ENCODE measurements around the gene SYT12.
A peak's percentile ranks its signal among the peaks of the same experiment; 100 is the strongest.

Gene SYT12

GRCh38 chr11:67090717-67091116, 67.8 kb downstream of the SYT12 start:
- no peak overlapping the region for H2AFZ ChIP-seq (ENCODE audit: low read length)
- H3K9me3 ChIP-seq (replicated peaks; ENCODE audit: insufficient read depth, low read length), result no peaks in the 10 kb centered on the region
- H4K20me1 ChIP-seq (ENCODE audit: insufficient read depth, low read length), result no peaks in the 10 kb centered on the region
- DNase-seq, result no peak
- H3K27me3 ChIP-seq (replicated peaks; ENCODE audit: insufficient read depth, low read length), result no peaks in the 10 kb centered on the region
- H3K4me1 ChIP-seq (ENCODE audit: low read length), result peaks cover 9% of the 10 kb centered on the region
- no peaks in the 10 kb centered on the region for H3K36me3 ChIP-seq (replicated peaks; ENCODE audit: insufficient read depth, low read length)
- no peak overlapping the region for H3K27ac ChIP-seq (ENCODE audit: low read length)
- H3K4me2 ChIP-seq (ENCODE audit: low read depth, low read length), result no peak overlapping the region
- TF ChIP-seq EZH2 (optimal IDR thresholded peaks at IDR 0.05; ENCODE audit: low read depth, low read length) (no peak), EZH2phosphoT487 (IDR thresholded peaks at IDR 0.05; ENCODE audit: low read length) (no peak), CTCF (IDR thresholded peaks at IDR 0.05; ENCODE audit: low read length) (no peak)
- no peaks in the 10 kb centered on the region for H3F3A ChIP-seq (ENCODE audit: insufficient read depth, low read length)
- no peaks in the 10 kb centered on the region for H3K9me2 ChIP-seq (replicated peaks; ENCODE audit: insufficient read depth, low read length)
- no peak overlapping the region for H3K9ac ChIP-seq (ENCODE audit: low read length)
- no peak overlapping the region for H3K4me3 ChIP-seq (ENCODE audit: low read length)
- H3K79me2 ChIP-seq (ENCODE audit: low read length), result no peaks in the 10 kb centered on the region

- Histone ChIP-seq H3K9ac (ENCODE audit: low read length) (peak overlapping the region; percentile 20; the same call in 1 of the 2 replicates), H3K36me3 (replicated peaks; ENCODE audit: insufficient read depth, low read length) (no peaks in the 10 kb centered on the region), H2AFZ (ENCODE audit: low read length) (peak overlapping the region; percentile 43), H3K79me2 (ENCODE audit: low read length) (no peaks in the 10 kb centered on the region), H3F3A (ENCODE audit: insufficient read depth, low read length) (peaks cover 6% of the 10 kb centered on the region), H3K4me1 (ENCODE audit: low read length) (peaks cover 15% of the 10 kb centered on the region), H3K27ac (ENCODE audit: low read length) (peak overlapping the region; percentile 45; the same call in 1 of the 2 replicates), H4K20me1 (ENCODE audit: insufficient read depth, low read length) (no peaks in the 10 kb centered on the region), H3K27me3 (replicated peaks; ENCODE audit: insufficient read depth, low read length) (no peaks in the 10 kb centered on the region), H3K9me3 (replicated peaks; ENCODE audit: insufficient read depth, low read length) (no peaks in the 10 kb centered on the region), H3K9me2 (replicated peaks; ENCODE audit: insufficient read depth, low read length) (no peaks in the 10 kb centered on the region), H3K4me2 (ENCODE audit: low read depth, low read length) (peak overlapping the region; percentile 81), H3K4me3 (ENCODE audit: low read length) (peak overlapping the region; percentile 32; the same call in 1 of the 2 replicates)
- TF ChIP-seq EZH2 (optimal IDR thresholded peaks at IDR 0.05; ENCODE audit: low read depth, low read length), result no peak
- no peak for DNase-seq
Observed at GRCh38 chr11:67095214-67095507, 72.2 kb downstream of the SYT12 start.

GRCh38 chr11:67098799-67099429, 76.0 kb downstream of the SYT12 start:
- Histone ChIP-seq H3K4me3 (ENCODE audit: low read length) (no peak overlapping the region), H4K20me1 (ENCODE audit: insufficient read depth, low read length) (no peaks in the 10 kb centered on the region), H3K9me3 (replicated peaks; ENCODE audit: insufficient read depth, low read length) (no peaks in the 10 kb centered on the region), H3K9ac (ENCODE audit: low read length) (no peak overlapping the region), H2AFZ (ENCODE audit: low read length) (no peak overlapping the region), H3K27ac (ENCODE audit: low read length) (no peak overlapping the region), H3K4me1 (ENCODE audit: low read length) (peaks cover 19% of the 10 kb centered on the region), H3K27me3 (replicated peaks; ENCODE audit: insufficient read depth, low read length) (no peaks in the 10 kb centered on the region), H3K79me2 (ENCODE audit: low read length) (no peaks in the 10 kb centered on the region), H3K36me3 (replicated peaks; ENCODE audit: insufficient read depth, low read length) (no peaks in the 10 kb centered on the region), H3K9me2 (replicated peaks; ENCODE audit: insufficient read depth, low read length) (no peaks in the 10 kb centered on the region), H3F3A (ENCODE audit: insufficient read depth, low read length) (peaks cover 12% of the 10 kb centered on the region), H3K4me2 (ENCODE audit: low read depth, low read length) (no peak overlapping the region)
- DNase-seq, result no peak
- no peak for TF ChIP-seq EZH2 (optimal IDR thresholded peaks at IDR 0.05; ENCODE audit: low read depth, low read length)
- TF ChIP-seq CTCF (IDR thresholded peaks at IDR 0.05; ENCODE audit: low read length), result no peak
- no peak for TF ChIP-seq EZH2phosphoT487 (IDR thresholded peaks at IDR 0.05; ENCODE audit: low read length)

GRCh38 chr11:67099831-67100324, 76.9 kb downstream of the SYT12 start:
- H3K27ac ChIP-seq (ENCODE audit: low read length), result peak overlapping the region; percentile 57; the same call in 1 of the 2 replicates
- no peaks in the 10 kb centered on the region for H3K79me2 ChIP-seq (ENCODE audit: low read length)
- H4K20me1 ChIP-seq (ENCODE audit: insufficient read depth, low read length), result no peaks in the 10 kb centered on the region
- peak overlapping the region; percentile 9; the same call in 1 of the 2 replicates for H3K9ac ChIP-seq (ENCODE audit: low read length)
- H2AFZ ChIP-seq (ENCODE audit: low read length), result peak overlapping the region; percentile 26
- DNase-seq, result peak; percentile 64
- H3K36me3 ChIP-seq (replicated peaks; ENCODE audit: insufficient read depth, low read length), result no peaks in the 10 kb centered on the region
- peaks cover 12% of the 10 kb centered on the region for H3F3A ChIP-seq (ENCODE audit: insufficient read depth, low read length)
- H3K4me3 ChIP-seq (ENCODE audit: low read length), result no peak overlapping the region
- peaks cover 18% of the 10 kb centered on the region for H3K4me1 ChIP-seq (ENCODE audit: low read length)
- no peaks in the 10 kb centered on the region for H3K9me2 ChIP-seq (replicated peaks; ENCODE audit: insufficient read depth, low read length)
- H3K4me2 ChIP-seq (ENCODE audit: low read depth, low read length), result peak overlapping the region; percentile 37; the same call in 1 of the 2 replicates
- no peaks in the 10 kb centered on the region for H3K27me3 ChIP-seq (replicated peaks; ENCODE audit: insufficient read depth, low read length)
- no peaks in the 10 kb centered on the region for H3K9me3 ChIP-seq (replicated peaks; ENCODE audit: insufficient read depth, low read length)
- TF ChIP-seq CTCF (IDR thresholded peaks at IDR 0.05; ENCODE audit: low read length) (no peak), EZH2phosphoT487 (IDR thresholded peaks at IDR 0.05; ENCODE audit: low read length) (no peak), EZH2 (optimal IDR thresholded peaks at IDR 0.05; ENCODE audit: low read depth, low read length) (no peak)
